Retinal pigment epithelial cell (primary cell): ENCODE measurements around the gene MYO1E.

Source experiments
- DNase-seq: peaks from one replicate; pipeline ENCODE4 v3.0.0-alpha.2; 2010; ENCODE audit warnings: low read depth
- H3K4me3 ChIP-seq: 2 replicates; pipeline ENCODE4 v1.5.1; 2011; ENCODE audit warnings: mild to moderate bottlenecking, low read length, control low read depth, moderate library complexity
- CTCF ChIP-seq: conservative IDR thresholded peaks from 2 replicates; pipeline ENCODE4 v1.5.1; 2011; ENCODE audit warnings: low read depth, low read length, control low read depth, inconsistent platforms

Gene MYO1E

DNA sequence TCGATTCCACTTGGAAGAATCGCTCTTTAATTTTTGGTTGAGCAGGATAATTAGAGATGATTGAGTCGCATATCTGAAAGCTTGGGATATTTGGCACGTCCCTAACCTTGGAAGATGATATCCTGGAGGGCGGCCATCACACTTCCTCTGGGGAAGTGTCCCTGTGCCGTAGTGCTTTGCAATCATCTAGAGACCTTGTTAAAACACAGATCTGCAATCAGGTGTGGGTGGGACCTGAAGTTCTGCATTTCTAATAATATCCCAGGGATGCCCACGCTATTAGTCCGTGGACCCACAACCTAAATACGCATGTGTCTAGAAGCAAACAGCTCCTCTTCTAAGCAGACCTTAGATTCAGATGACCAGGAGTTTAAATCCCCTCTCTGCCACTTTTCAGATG is 20.5 kb downstream of the MYO1E start:
- TF ChIP-seq CTCF = no peak
- no peak overlapping the region for H3K4me3 ChIP-seq
- DNase-seq = no peak

- no peak for TF ChIP-seq CTCF
- H3K4me3 ChIP-seq = no peak overlapping the region
- DNase-seq = no peak
These were observed 22.3 kb downstream of the MYO1E start for GRCh38 chr15:59350421-59350732.

- no peak for TF ChIP-seq CTCF
- DNase-seq = no peak
- no peak overlapping the region for H3K4me3 ChIP-seq
These were observed 22.8 kb downstream of the MYO1E start for GRCh38 chr15:59349680-59350420.

DNA sequence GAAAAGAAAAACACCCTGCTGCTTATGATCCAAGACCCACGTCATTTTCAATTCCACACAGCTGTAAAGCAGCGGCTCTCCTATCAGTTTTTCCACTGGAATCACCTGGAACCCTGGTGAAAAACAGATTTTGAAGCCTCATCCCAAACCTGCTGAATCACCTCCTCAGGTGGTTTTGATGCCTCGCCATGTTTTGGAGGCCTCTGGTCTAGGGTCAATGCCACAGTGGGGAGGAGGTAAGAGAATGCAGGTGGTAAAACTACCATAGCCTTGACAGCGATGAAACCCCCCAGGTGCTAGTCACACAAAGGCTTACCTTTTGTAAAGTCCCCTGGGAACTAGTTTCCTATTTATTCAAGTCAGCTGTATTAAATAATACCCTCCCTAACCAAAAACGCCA is 24.8 kb downstream of the MYO1E start:
- no peak overlapping the region for H3K4me3 ChIP-seq
- no peak for DNase-seq
- TF ChIP-seq CTCF = no peak

DNA sequence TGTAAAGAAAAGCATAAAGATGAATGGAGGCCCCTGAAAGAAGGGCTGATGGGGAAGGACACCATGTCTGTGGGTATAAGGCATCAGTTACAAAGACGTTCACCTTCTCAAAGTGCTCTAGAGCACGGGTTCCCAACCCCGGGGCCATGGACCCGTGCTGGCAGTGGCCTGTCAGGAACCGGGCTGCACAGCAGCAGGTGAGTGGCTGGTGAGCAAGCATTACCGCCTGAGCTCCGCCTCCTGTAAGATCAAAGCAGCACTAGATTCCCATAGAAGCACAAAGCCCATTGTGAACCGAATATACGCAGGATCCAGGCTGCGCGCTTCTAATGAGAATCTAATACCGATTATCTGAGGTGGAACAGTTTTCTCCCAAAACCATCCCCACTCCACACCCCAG is 25.7 kb downstream of the MYO1E start:
- DNase-seq = no peak
- no peak overlapping the region for H3K4me3 ChIP-seq
- TF ChIP-seq CTCF = no peak

GRCh38 chr15:59345326-59345725 is 27.3 kb downstream of the MYO1E start:
- no peak overlapping the region for H3K4me3 ChIP-seq
- no peak for TF ChIP-seq CTCF
- DNase-seq = no peak

DNA sequence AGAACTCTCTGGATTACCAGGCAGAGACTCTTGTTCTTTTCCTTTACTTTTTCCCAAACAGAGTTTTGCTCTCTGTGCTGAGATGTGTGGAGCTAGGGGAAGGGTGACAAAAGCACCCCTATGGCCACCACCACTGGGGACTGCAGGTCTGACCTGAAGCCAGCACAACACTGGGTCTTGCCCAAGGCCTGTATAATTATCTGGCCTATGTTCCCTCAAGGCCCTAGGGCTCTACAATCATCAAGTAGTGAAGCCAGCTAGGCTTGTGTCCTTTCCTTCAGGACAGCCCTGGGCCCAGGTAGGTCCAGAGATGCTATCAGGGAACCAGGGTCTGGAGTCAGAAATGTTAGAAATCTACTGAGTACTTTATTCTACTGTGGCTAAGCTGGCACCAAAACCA is 28.4 kb downstream of the MYO1E start:
- TF ChIP-seq CTCF = no peak
- DNase-seq = no peak

More for the DNA sequence above, 28.4 kb downstream of the MYO1E start:
- no peak overlapping the region for H3K4me3 ChIP-seq
